Measurements from ENCODE around the gene E2F8.

E2F8 gene, protein sequence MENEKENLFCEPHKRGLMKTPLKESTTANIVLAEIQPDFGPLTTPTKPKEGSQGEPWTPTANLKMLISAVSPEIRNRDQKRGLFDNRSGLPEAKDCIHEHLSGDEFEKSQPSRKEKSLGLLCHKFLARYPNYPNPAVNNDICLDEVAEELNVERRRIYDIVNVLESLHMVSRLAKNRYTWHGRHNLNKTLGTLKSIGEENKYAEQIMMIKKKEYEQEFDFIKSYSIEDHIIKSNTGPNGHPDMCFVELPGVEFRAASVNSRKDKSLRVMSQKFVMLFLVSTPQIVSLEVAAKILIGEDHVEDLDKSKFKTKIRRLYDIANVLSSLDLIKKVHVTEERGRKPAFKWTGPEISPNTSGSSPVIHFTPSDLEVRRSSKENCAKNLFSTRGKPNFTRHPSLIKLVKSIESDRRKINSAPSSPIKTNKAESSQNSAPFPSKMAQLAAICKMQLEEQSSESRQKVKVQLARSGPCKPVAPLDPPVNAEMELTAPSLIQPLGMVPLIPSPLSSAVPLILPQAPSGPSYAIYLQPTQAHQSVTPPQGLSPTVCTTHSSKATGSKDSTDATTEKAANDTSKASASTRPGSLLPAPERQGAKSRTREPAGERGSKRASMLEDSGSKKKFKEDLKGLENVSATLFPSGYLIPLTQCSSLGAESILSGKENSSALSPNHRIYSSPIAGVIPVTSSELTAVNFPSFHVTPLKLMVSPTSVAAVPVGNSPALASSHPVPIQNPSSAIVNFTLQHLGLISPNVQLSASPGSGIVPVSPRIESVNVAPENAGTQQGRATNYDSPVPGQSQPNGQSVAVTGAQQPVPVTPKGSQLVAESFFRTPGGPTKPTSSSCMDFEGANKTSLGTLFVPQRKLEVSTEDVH

DNA sequence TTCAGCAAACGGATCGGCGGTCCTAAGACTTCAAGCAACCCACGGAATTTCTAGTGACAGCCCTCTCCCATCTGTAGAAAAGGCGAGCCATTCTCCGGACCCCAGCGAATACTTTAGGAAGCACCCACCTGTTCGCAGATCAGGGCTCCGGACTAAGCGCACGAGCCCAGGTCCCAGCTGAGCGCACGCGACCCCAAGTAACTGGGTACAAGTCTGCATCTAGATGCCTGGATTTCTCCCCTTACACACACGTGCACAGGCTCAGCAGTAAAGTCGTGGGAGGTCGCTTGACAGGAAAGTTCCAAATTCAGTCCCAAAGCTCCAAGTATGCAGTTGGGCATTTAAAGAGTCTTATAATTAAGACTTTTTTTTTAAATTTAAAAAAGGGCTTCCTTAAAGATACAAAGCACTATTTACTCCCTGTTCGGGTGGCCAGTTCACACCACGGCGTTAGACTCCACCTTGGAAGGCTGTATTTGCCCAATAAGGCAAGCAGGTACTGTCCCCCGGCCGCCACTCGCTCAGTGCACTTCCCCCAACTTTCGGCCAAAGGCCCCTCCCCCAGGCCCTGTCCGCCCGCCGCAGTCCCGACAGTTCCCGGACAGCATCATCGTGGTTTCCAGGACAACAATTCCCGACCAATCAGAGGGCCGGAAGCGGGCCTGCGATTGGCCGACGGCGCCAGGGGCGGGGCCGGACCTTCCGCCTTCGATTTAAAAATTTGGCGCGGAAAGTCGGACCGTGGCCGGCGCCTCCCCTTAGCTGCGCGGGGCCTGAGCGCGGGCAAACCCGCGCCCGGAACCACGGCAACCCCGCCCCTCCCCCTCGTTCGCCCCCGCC, at the start of gene E2F8:
E2F8 (minus strand) TSS at position 526 of the 840 bp plus-strand sequence. CDS start 824 bp downstream, outside the sequence.
- peak within 1 kb of the TSS; percentile 83 for H3K4me3 ChIP-seq (ENCODE audit: low read length)
- H3K27me3 ChIP-seq (ENCODE audit: insufficient read depth, low read length): peaks cover 38% of the 10 kb centered on the region
- H3K36me3 ChIP-seq (ENCODE audit: insufficient read depth, low read depth, low read length): peaks cover 35% of the 10 kb centered on the region
- H3K9ac ChIP-seq (ENCODE audit: low read depth, low read length): peak within 1 kb of the TSS; percentile 80; the same call in 1 of the 2 replicates
- no peaks in the 10 kb centered on the region for H3K9me3 ChIP-seq (ENCODE audit: insufficient read depth, low read depth, low read length)
- peaks cover 4% of the 10 kb centered on the region; the same call in 1 of the 2 replicates for H3K4me1 ChIP-seq (ENCODE audit: insufficient read depth, low read length)
- no peak within 1 kb of the TSS for H3K27ac ChIP-seq (ENCODE audit: low read length)

DNA sequence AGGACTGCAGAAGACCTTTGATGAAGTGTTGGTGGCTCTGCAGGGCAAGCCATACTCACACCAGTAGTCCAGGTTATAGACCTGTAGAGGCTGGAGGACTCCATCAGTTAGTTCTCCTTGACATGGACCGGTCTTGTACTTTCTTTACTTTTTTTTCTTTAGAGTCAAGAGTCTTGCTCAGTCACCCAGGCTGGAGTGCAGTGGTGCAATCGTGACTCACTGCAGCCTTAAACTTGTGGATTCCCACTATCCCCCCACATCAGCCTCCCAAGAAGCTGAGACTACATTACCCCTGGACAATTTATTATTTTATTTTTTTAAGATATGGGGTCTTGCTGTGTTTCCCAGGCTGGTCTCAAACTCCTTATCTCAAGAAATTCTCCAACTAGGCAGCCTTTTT, 49.6 kb upstream of the E2F8 start:
- Histone ChIP-seq H3K4me3 (ENCODE audit: low read length) (no peak overlapping the region), H3K27me3 (ENCODE audit: insufficient read depth, low read length) (no peaks in the 10 kb centered on the region), H3K27ac (ENCODE audit: low read length) (no peak overlapping the region), H3K4me1 (ENCODE audit: insufficient read depth, low read length) (no peaks in the 10 kb centered on the region), H3K9ac (ENCODE audit: low read depth, low read length) (no peak overlapping the region), H3K36me3 (ENCODE audit: insufficient read depth, low read depth, low read length) (no peaks in the 10 kb centered on the region), H3K9me3 (ENCODE audit: insufficient read depth, low read depth, low read length) (no peaks in the 10 kb centered on the region)

DNA sequence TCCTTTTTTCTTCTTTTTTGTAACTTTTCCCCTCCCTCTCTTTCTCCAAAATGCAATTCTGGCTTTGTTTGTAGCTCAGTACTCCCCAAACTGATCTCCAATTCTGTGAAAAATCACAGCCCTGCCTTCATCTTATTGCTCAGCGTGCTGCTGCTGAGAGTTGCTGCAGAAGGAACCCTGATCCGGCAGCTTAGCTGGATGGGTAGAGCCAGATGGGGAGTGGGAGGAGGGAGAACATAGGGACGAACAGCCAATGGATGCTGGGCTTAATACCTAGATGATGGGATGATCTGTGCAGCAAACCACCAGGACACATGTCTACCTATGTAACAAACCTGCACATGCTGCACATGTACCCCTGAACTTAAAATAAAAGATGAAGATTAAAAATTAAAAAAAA, 47.5 kb upstream of the E2F8 start:
- Histone ChIP-seq H3K4me1 (ENCODE audit: insufficient read depth, low read length) (no peaks in the 10 kb centered on the region; the same call in 1 of the 2 replicates), H3K9me3 (ENCODE audit: insufficient read depth, low read depth, low read length) (no peaks in the 10 kb centered on the region), H3K36me3 (ENCODE audit: insufficient read depth, low read depth, low read length) (no peaks in the 10 kb centered on the region), H3K9ac (ENCODE audit: low read depth, low read length) (no peak overlapping the region), H3K4me3 (ENCODE audit: low read length) (no peak overlapping the region), H3K27ac (ENCODE audit: low read length) (no peak overlapping the region), H3K27me3 (ENCODE audit: insufficient read depth, low read length) (no peaks in the 10 kb centered on the region)

DNA sequence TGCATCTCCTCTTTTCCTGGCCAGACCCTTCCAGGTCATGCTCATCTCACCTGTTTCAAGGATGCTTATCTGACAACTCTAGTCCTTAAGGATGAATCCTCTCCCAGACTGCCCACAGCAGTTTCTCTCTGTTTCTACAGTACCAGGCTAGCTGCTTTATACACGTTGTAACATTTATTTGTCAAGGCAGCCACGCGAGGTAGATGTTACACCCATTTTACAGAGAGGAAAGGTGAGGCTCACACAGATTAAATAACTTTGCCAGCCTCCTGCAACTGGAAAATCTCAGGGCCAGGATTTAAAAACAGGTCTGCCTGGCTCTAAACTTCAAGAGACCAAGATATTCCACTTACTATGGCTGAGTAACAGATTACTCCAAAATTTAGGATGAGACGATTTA, 45.7 kb upstream of the E2F8 start:
- H3K9ac ChIP-seq (ENCODE audit: low read depth, low read length): no peak overlapping the region
- no peaks in the 10 kb centered on the region for H3K36me3 ChIP-seq (ENCODE audit: insufficient read depth, low read depth, low read length)
- no peaks in the 10 kb centered on the region; the same call in 1 of the 2 replicates for H3K4me1 ChIP-seq (ENCODE audit: insufficient read depth, low read length)
- H3K4me3 ChIP-seq (ENCODE audit: low read length): no peak overlapping the region
- H3K9me3 ChIP-seq (ENCODE audit: insufficient read depth, low read depth, low read length): no peaks in the 10 kb centered on the region
- H3K27me3 ChIP-seq (ENCODE audit: insufficient read depth, low read length): no peaks in the 10 kb centered on the region
- H3K27ac ChIP-seq (ENCODE audit: low read length): no peak overlapping the region

DNA sequence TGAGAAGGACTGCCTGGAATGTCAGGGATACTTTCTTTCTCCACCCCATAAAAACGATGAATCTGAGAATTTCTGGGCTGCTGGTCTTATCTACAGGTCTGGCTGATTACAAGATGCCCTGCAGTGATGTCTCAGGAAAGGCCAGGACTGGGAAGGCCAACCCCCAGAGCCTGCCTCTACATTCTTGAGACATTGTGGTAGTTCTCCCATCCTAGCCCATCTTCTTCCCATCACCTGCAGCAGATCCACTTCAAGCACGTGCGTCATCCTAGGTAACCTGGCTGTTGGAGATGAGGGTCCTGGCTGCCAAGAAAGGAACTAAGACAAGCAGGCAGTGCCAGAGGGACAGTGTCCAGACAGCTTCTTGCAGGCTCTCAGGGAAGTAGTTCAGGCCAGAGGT, 44.1 kb upstream of the E2F8 start:
- Histone ChIP-seq H3K9me3 (ENCODE audit: insufficient read depth, low read depth, low read length) (no peaks in the 10 kb centered on the region), H3K4me1 (ENCODE audit: insufficient read depth, low read length) (peaks cover 11% of the 10 kb centered on the region), H3K27ac (ENCODE audit: low read length) (no peak overlapping the region), H3K27me3 (ENCODE audit: insufficient read depth, low read length) (no peaks in the 10 kb centered on the region), H3K4me3 (ENCODE audit: low read length) (no peak overlapping the region), H3K36me3 (ENCODE audit: insufficient read depth, low read depth, low read length) (no peaks in the 10 kb centered on the region), H3K9ac (ENCODE audit: low read depth, low read length) (no peak overlapping the region)

GRCh38 chr11:19283991-19284390, 43.2 kb upstream of the E2F8 start:
- H3K9me3 ChIP-seq (ENCODE audit: insufficient read depth, low read depth, low read length): no peaks in the 10 kb centered on the region
- no peak overlapping the region for H3K27ac ChIP-seq (ENCODE audit: low read length)
- H3K4me3 ChIP-seq (ENCODE audit: low read length): no peak overlapping the region
- H3K4me1 ChIP-seq (ENCODE audit: insufficient read depth, low read length): peaks cover 13% of the 10 kb centered on the region
- H3K27me3 ChIP-seq (ENCODE audit: insufficient read depth, low read length): no peaks in the 10 kb centered on the region
- H3K9ac ChIP-seq (ENCODE audit: low read depth, low read length): no peak overlapping the region
- H3K36me3 ChIP-seq (ENCODE audit: insufficient read depth, low read depth, low read length): no peaks in the 10 kb centered on the region

DNA sequence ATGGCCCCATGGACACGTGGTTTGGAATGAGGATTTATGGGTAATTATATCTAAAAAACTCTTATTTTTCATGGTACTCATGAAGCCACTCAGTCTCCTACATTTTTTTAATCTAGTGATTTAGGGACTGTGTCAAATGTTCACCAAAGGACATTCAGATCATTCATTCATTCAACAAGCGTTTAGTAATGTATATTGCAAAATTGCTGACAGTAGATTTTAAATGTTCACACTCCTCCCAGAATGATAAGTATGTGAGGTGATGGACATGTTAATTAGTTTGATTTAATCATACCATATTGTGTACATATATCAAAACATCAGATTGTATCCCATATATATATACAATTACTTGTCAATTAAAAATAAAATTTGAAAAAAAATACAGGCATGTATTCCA, 40.8 kb upstream of the E2F8 start:
- no peak overlapping the region for H3K4me3 ChIP-seq (ENCODE audit: low read length)
- no peaks in the 10 kb centered on the region for H3K9me3 ChIP-seq (ENCODE audit: insufficient read depth, low read depth, low read length)
- H3K27ac ChIP-seq (ENCODE audit: low read length): no peak overlapping the region
- H3K27me3 ChIP-seq (ENCODE audit: insufficient read depth, low read length): no peaks in the 10 kb centered on the region
- H3K36me3 ChIP-seq (ENCODE audit: insufficient read depth, low read depth, low read length): no peaks in the 10 kb centered on the region
- H3K9ac ChIP-seq (ENCODE audit: low read depth, low read length): no peak overlapping the region
- peaks cover 13% of the 10 kb centered on the region for H3K4me1 ChIP-seq (ENCODE audit: insufficient read depth, low read length)

DNA sequence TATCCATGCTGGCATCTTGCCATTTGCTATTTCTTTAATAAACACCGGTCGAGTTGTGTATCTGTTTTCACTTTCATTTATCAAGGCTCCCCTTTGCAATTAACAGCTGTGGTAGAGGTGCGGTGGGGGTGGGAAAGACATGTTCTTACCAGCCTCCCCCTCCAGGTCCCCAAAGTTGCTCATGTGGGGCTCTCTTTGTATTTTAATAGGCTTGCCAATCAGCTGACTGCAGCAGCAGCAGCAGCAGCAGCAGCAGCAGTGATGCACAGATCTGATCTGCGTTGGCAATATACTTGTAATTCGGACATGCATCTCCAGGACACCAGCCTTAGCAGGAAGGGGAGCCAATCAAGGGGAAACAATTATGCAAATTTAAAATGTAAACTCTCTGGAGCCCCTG, 40.3 kb upstream of the E2F8 start:
- no peak overlapping the region for H3K4me3 ChIP-seq (ENCODE audit: low read length)
- H3K9ac ChIP-seq (ENCODE audit: low read depth, low read length): no peak overlapping the region
- H3K36me3 ChIP-seq (ENCODE audit: insufficient read depth, low read depth, low read length): no peaks in the 10 kb centered on the region
- H3K9me3 ChIP-seq (ENCODE audit: insufficient read depth, low read depth, low read length): no peaks in the 10 kb centered on the region
- H3K4me1 ChIP-seq (ENCODE audit: insufficient read depth, low read length): peaks cover 13% of the 10 kb centered on the region
- no peak overlapping the region for H3K27ac ChIP-seq (ENCODE audit: low read length)
- no peaks in the 10 kb centered on the region for H3K27me3 ChIP-seq (ENCODE audit: insufficient read depth, low read length)

DNA sequence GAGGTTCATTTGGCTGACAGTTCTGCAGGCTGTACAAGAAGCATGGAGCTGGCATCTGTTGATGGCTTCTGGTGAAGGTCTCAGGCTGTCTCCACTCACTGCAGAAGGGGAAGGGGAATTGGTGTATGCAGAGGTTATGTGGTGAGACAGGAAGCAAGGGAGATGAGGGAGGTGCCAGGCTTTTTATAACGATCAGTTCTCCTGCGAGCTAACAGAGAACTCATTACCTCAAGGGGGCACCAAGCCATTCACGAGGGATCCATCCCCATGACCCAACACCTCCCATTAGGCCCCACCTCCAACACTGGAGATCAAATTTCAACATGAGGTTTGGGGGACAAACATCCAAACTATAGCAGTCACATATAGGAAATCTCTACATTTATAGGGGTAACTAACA, 38.7 kb upstream of the E2F8 start:
- Histone ChIP-seq H3K27ac (ENCODE audit: low read length) (no peak overlapping the region), H3K4me3 (ENCODE audit: low read length) (no peak overlapping the region), H3K9me3 (ENCODE audit: insufficient read depth, low read depth, low read length) (no peaks in the 10 kb centered on the region), H3K27me3 (ENCODE audit: insufficient read depth, low read length) (no peaks in the 10 kb centered on the region), H3K4me1 (ENCODE audit: insufficient read depth, low read length) (peaks cover 13% of the 10 kb centered on the region), H3K36me3 (ENCODE audit: insufficient read depth, low read depth, low read length) (no peaks in the 10 kb centered on the region), H3K9ac (ENCODE audit: low read depth, low read length) (no peak overlapping the region)

- Histone ChIP-seq H3K9me3 (ENCODE audit: insufficient read depth, low read depth, low read length) (no peaks in the 10 kb centered on the region), H3K9ac (ENCODE audit: low read depth, low read length) (no peak overlapping the region), H3K4me3 (ENCODE audit: low read length) (no peak overlapping the region), H3K4me1 (ENCODE audit: insufficient read depth, low read length) (peaks cover 13% of the 10 kb centered on the region; the same call in 1 of the 2 replicates), H3K27ac (ENCODE audit: low read length) (no peak overlapping the region), H3K27me3 (ENCODE audit: insufficient read depth, low read length) (no peaks in the 10 kb centered on the region), H3K36me3 (ENCODE audit: insufficient read depth, low read depth, low read length) (no peaks in the 10 kb centered on the region)
Observed at GRCh38 chr11:19276859-19277808, 36.4 kb upstream of the E2F8 start.

Measured in iPS-20b (cell line).